ENCODE measurements around the gene FGD1.

- TF ChIP-seq CTCF (conservative IDR thresholded peaks at IDR 0.05; ENCODE audit: low read depth, low read length) (no peak), EZH2 (IDR thresholded peaks at IDR 0.05; ENCODE audit: borderline replicate concordance, low read depth, low read length, poor library complexity, severe bottlenecking) (no peak)
These were observed 98.9 kb downstream of the FGD1 start for GRCh38 chrX:54397113-54397512.

Data from A673 (cell line).